PC-9 (cell line): ENCODE data around the gene TREH. TPM values are rescaled to one million over a fixed set of nuclear protein-coding genes. Genes with fewer than 3 reads are reported as not detected.

Experiments used
- BruUV-seq: library from RNA; stranded (reverse); fragments of 400-500 nt; replicated peaks from 2 replicates; lab custom pipeline; 2021; lab: Mats Ljungman, UMichigan
- CTCF ChIA-PET: fragments of 300-600 bp; sonication (Branson Sonifier 250); formaldehyde crosslinking; loops from one replicate; lab custom pipeline; 2022; ENCODE audit warnings: antibody characterized with exemption; lab: Charles Lee
- POLR2A ChIA-PET: fragments of 300-600 bp; sonication (Branson Sonifier 250); formaldehyde crosslinking; loops from one replicate; lab custom pipeline; 2022; ENCODE audit warnings: antibody characterized with exemption; ENCODE audit not compliant: unreplicated experiment; lab: Charles Lee
- DNase-seq, 2 experiments: peaks; one replicate each; pipeline versions ENCODE4 v3.0.0 to v3.0.0-alpha.2; 2015 to 2022; ENCODE audit warnings: mixed read lengths in 1 of 2
- H2AFZ ChIP-seq: fragments of 200-600 bp; sonication (generic); 2 replicates; pipeline ENCODE4 v1.8.1; 2017; ENCODE audit warnings: antibody characterized with exemption
- H3F3A ChIP-seq: fragments of 200-600 bp; sonication (generic); 2 replicates; pipeline ENCODE4 v1.8.1; 2017; ENCODE audit warnings: antibody characterized with exemption, mild to moderate bottlenecking, low read depth; ENCODE audit not compliant: insufficient read depth
- H3K27ac ChIP-seq: fragments of 200-600 bp; sonication (generic); 2 replicates; pipeline ENCODE4 v1.6.1; 2016; ENCODE audit warnings: mixed run types
- H3K27me3 ChIP-seq: fragments of 200-600 bp; sonication (generic); 2 replicates; pipeline ENCODE4 v1.6.1; 2016; ENCODE audit warnings: low read depth, mixed run types; ENCODE audit not compliant: insufficient read depth
- H3K36me3 ChIP-seq: fragments of 200-600 bp; sonication (generic); 2 replicates; pipeline ENCODE4 v1.6.1; 2016; ENCODE audit warnings: low read depth, mixed run types
- H3K4me1 ChIP-seq: fragments of 200-600 bp; sonication (generic); replicated peaks from 2 replicates; pipeline ENCODE4 v1.6.1; 2016; ENCODE audit warnings: mixed run types; ENCODE audit not compliant: insufficient read depth
- H3K4me2 ChIP-seq: fragments of 200-600 bp; sonication (generic); 2 replicates; pipeline ENCODE4 v1.6.1; 2017; ENCODE audit warnings: mixed run types
- H3K4me3 ChIP-seq: fragments of 200-600 bp; sonication (generic); 2 replicates; pipeline ENCODE4 v1.6.1; 2016; ENCODE audit warnings: mixed run types
- H3K79me2 ChIP-seq: fragments of 200-600 bp; sonication (generic); 2 replicates; pipeline ENCODE4 v1.6.1; 2017; ENCODE audit warnings: low read depth, mixed run types
- H3K9me2 ChIP-seq: fragments of 200-600 bp; sonication (generic); 2 replicates; pipeline ENCODE4 v1.8.1; 2017; ENCODE audit warnings: mild to moderate bottlenecking; ENCODE audit not compliant: insufficient read depth
- H3K9me3 ChIP-seq: fragments of 200-600 bp; sonication (generic); 2 replicates; pipeline ENCODE4 v1.8.1; 2016; ENCODE audit warnings: low read depth; ENCODE audit not compliant: insufficient read depth
- H4K20me1 ChIP-seq: fragments of 200-600 bp; sonication (generic); 2 replicates; pipeline ENCODE4 v1.8.1; 2017; ENCODE audit not compliant: insufficient read depth
- EZH2 ChIP-seq: fragments of 200-600 bp; sonication (generic); IDR thresholded peaks from 2 replicates; pipeline ENCODE4 v1.8.0; 2017; ENCODE audit warnings: antibody characterized with exemption, low read depth
- intact Hi-C: fragments of 100-400 bp; cut with micrococcal nuclease; formaldehyde crosslinking; loops from one replicate; pipeline ENCODE4 v1.10.0; 2022; ENCODE audit not compliant: unreplicated experiment
- total RNA-seq: library from RNA; stranded (reverse); gene quantifications from 2 replicates; pipeline ENCODE4 v1.2.3, GENCODE V29; 2021
- TF ChIP-seq, protein P1 (sequence below): fragments of 200-600 bp; sonication (generic); conservative IDR thresholded peaks from 2 replicates; pipeline ENCODE4 v1.6.1; 2017; ENCODE audit warnings: mixed run types, antibody characterized with exemption, mild to moderate bottlenecking, moderate library complexity

TREH gene
- total RNA-seq, 1 experiment from 2014 or later = not detected

DNA sequence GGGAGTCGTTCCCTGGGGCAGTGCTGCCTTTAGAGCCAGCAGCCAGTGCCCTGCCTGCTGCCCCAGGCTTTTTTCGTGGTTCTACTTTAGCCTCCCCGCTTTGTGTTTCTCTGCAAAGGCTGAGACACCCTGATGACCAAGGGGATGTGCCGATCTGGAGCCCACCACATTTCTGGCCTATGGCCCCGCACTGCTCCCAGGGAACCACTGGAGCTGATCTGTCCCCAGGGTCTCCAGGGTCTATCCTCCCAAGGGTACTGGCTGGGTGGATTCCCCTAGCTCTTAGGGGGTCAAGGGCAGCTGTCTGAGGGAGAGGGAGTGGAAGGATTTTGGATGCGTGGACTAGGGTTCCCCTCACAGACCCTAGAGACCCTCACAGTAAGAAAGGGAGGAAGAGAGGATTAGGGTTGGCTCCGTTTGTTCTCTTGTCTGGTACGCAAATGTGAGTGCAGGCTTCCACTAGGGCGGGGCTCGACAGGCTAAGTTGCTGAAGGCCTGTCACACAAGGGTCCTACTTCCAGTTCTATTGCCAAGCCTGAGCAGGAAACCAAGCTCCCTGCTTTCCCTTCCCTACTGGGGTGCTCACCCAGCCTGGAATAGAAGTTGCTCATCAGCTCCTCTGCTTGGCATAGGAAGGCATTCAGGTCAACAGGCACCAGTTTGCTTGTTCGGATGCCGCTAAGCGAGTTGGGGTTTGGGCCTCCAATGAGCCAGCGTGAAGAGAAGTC is 19.3 kb downstream of the TREH start:
- H3K9me3 ChIP-seq = no peaks in the 10 kb centered on the region
- CTCF ChIA-PET = interaction anchor here (0.6 to 0.7 kb wide), 2 partner anchors 209 to 285 kb away, joined by 8 to 10 read pairs; no protein-coding TSS in a partner anchor
- peaks cover 26% of the 10 kb centered on the region; the same call in 1 of the 2 replicates for H3F3A ChIP-seq
- H4K20me1 ChIP-seq = 0 out of 2 replicates have a peak, but pooled peaks cover 3% of the 10 kb centered on the region
- BruUV-seq = TSS peak; percentile 17
- no peak overlapping the region for H3K27ac ChIP-seq
- no peak overlapping the region for H2AFZ ChIP-seq
- intact Hi-C loops = loop anchor here (1.0 to 2.0 kb wide), 5 partner anchors 37 to 515 kb away; partner anchors contain the start of genes PHLDB1 and UPK2
- no peaks in the 10 kb centered on the region for H3K79me2 ChIP-seq
- H3K9me2 ChIP-seq = no peaks in the 10 kb centered on the region
- POLR2A ChIA-PET = no interaction called here
- H3K36me3 ChIP-seq = no peaks in the 10 kb centered on the region
- no peaks in the 10 kb centered on the region for H3K27me3 ChIP-seq
- TF ChIP-seq, protein P1, sequence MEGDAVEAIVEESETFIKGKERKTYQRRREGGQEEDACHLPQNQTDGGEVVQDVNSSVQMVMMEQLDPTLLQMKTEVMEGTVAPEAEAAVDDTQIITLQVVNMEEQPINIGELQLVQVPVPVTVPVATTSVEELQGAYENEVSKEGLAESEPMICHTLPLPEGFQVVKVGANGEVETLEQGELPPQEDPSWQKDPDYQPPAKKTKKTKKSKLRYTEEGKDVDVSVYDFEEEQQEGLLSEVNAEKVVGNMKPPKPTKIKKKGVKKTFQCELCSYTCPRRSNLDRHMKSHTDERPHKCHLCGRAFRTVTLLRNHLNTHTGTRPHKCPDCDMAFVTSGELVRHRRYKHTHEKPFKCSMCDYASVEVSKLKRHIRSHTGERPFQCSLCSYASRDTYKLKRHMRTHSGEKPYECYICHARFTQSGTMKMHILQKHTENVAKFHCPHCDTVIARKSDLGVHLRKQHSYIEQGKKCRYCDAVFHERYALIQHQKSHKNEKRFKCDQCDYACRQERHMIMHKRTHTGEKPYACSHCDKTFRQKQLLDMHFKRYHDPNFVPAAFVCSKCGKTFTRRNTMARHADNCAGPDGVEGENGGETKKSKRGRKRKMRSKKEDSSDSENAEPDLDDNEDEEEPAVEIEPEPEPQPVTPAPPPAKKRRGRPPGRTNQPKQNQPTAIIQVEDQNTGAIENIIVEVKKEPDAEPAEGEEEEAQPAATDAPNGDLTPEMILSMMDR = no peak
- TF ChIP-seq EZH2 = no peak
- DNase-seq = no peak
- no peak overlapping the region for H3K4me3 ChIP-seq
- peaks cover 11% of the 10 kb centered on the region for H3K4me1 ChIP-seq
- H3K4me2 ChIP-seq = peak overlapping the region; percentile 29; the same call in 1 of the 2 replicates

- Histone ChIP-seq H3K4me3 (no peak overlapping the region), H4K20me1 (0 out of 2 replicates have a peak, but pooled peaks cover 3% of the 10 kb centered on the region), H3K27ac (no peak overlapping the region), H3K9me2 (no peaks in the 10 kb centered on the region), H2AFZ (no peak overlapping the region), H3K9me3 (no peaks in the 10 kb centered on the region), H3K27me3 (no peaks in the 10 kb centered on the region), H3F3A (peaks cover 26% of the 10 kb centered on the region; the same call in 1 of the 2 replicates), H3K79me2 (no peaks in the 10 kb centered on the region), H3K36me3 (no peaks in the 10 kb centered on the region), H3K4me1 (peaks cover 11% of the 10 kb centered on the region), H3K4me2 (peak overlapping the region; percentile 29)
- no peak for TF ChIP-seq EZH2
- TF ChIP-seq, protein P1 = peak; percentile 98
- peak; percentile 81 to 92 for DNase-seq
- intact Hi-C loops = loop anchor here (1.0 to 2.0 kb wide), 5 partner anchors 37 to 514 kb away; partner anchors contain the start of genes PHLDB1 and UPK2
- POLR2A ChIA-PET = no interaction called here
- CTCF ChIA-PET = interaction anchor here (0.7 kb wide), 1 partner anchor 285 kb away, joined by 10 read pairs; no protein-coding TSS in a partner anchor
- BruUV-seq = no TSS peak
These were observed 20.0 kb downstream of the TREH start for GRCh38 chr11:118659314-118659952.
